NCI-H69 (cell line): ENCODE results near the gene CAMTA1.
"Not testable (repeated sequence)": the region's sequence is repeated elsewhere in the genome, so short reads cannot be mapped to it uniquely, and the experiment has no call there.

Experiments used
- DNase-seq: peaks from one replicate; lab custom pipeline; 2025; lab: John Stamatoyannopoulos, UW

The CAMTA1 gene

GRCh38 chr1:7109901-7110300, 324.6 kb downstream of the CAMTA1 start:
- no peak for DNase-seq

DNA sequence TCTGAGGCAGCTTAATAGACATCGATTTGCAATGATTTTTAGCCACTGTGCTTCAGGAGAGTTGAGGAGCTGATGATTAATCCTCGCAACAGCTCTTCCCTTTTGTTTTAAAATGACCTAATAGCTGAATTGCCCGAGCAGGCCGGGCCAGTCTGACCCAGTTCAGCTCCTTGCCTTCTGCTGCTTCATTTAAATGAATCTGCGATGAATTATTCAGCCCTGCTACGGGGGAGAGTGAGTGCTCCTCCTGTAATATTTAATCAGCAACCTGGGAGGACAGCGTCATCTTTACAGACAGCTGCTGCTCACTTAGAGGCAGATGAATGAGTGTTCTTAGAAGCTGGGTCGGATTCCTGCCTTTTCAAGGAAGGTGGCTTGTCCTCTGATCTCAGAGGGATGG, 325.1 kb downstream of the CAMTA1 start:
- no peak for DNase-seq

DNA sequence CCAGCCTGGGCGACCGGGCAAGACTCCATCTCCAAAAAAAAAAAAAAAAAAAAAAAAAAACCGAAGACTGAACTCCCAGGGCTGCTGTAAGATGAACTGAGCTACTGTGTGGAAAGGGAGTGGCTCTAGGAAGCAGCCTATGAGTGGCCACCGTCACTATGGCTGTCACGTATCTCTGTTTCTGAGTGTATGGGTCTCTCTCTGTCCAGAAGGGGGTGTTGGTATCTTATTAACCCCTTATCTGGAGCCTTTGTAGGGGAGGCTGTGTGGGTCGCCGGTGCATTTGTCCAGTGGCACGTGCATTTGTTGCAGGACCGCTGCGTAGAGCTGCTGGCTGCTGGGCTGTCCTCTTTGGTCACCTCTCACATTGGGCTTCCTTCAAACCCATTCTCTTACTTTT, 326.6 kb downstream of the CAMTA1 start:
- DNase-seq = no peak

DNA sequence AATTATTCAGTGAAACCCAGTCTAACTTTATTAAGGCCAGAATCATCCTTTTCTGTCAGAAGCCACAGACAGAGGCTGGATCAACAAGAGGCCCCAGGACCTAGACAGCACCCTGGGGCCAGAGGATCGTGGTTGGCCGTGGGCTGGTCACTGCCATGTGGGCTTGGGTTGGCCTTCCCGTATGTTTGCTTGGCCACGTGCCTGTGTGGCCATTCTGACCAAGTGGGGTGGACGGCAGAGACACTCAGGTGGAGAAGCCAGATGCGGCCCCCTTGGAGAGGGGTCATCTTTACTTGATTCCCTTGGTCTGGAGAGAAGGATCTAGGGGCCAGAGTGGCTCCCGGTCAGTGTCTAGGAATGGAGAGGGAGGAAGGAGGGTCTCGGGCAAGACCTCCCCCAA, 327.9 kb downstream of the CAMTA1 start:
- no peak for DNase-seq

DNA sequence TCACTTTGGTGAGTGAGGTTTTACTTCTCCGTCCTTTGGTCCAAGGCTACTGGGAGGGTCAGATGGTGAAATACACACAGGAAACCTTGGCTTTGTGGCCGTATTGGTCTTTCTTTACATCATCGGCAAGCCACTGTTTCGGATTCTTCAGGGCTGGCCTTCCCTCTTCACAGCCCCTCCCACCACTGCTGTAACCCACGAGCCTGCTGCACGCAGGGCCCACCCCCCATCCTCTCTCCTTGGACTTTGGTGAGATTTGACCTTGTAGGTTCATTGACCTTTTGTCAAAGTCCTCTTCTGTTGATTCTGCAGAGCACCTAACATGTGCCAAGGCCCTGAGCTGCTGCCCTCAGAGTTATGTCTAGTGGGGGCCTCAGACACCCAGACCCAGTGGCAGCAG, 328.6 kb downstream of the CAMTA1 start:
- DNase-seq = no peak

- no peak for DNase-seq
Measured at GRCh38 chr1:7116001-7116400, 330.7 kb downstream of the CAMTA1 start.

DNA sequence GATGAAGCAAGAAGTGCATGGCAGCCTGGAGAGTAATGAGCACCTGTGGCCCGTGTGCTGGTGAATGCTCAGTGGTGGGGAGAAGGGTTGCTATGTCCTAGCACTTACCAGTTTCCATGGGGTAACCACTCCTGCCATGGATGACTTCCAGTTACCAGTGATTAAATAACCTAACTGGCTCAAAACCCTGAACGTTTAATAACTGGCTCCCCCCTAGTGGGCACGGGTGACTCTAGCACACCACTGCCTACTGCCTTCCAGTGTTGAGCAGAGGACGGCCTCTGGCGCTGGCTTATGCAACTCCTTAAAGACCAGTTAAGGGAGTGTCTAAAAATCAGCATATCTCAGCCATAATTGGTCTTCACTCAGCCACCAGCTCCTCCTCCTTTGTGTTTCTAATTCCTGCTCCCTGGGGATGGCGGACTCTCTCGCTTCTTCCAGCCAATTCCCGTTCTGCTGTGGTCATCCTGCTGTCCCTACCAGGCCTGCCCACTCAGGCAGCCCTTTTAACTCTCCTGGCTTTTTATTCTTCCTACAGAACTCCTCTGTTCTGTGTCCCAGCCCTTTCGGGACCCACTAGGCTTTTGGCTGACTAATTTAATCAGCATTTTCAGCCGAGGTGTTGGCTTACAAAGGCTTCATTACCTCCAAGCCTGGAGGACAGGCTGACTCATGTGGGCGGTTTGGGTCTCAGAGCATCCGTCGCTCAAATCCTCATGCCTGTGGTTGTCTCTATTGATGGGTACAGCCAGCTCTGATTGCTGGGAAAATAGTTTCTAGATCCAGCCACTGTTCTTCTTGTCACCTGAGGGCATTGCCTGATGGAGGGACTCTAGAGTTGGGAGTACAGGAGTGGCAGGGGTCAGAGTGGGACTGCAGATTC, 332.4 kb downstream of the CAMTA1 start:
- no peak for DNase-seq

DNA sequence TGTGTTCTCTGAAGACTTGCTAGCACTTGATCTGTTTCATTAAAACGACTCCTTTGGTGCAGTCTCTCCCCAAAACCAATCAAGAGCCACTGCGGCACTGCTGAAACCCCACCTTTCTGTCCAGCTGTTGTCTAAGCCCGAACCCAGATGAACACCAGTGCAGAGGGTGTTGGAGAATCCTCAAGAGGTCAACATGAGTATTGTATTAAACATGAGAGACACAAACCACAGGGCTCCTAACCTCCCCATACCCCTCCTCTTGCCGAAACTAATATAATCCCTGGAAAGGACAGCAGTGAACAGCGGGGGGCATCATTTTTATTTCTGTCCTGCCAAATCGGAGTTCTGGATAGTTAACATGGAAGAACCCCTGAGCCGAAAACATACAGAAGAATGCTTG, 333.9 kb downstream of the CAMTA1 start:
- no peak for DNase-seq

- DNase-seq = no peak
Measured at GRCh38 chr1:7120863-7121621, 335.8 kb downstream of the CAMTA1 start.

GRCh38 chr1:7121622-7121988, 336.4 kb downstream of the CAMTA1 start:
- peak; percentile 36 for DNase-seq

DNA sequence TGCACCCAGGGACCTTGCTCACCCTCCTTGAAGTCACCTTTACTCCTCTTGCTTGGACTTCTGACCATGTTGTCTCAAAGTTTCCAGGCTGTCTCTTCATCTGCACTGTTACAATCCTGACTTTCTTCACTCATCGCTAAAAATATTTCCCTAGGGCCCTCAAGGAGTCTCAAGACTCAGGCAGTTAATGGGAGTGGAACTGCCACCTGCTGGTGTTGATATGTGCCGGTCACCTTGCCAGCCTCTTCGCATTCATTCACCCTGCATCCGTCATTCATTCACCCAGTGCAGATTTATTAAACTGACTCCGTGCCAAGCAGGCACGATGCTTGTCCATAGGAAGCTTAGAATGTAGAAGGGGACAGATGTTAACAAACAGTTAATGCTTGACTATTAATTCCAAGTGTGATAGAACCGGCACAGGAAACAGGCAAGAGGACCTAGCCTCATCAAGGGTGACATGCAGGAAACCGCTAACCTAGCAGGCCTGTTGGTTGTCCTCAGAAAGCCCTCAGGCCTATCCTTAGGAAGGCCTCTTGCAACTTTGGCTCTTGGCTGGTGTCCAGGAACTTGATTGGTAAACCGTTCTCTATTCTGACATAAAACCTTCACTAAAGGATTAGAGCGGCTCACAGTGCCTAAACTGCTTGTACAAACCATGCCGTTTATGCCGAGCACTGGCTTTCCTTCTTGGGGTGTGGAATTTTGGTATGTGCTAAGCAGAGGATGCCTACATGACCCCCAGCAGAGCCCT, 342.2 kb downstream of the CAMTA1 start:
- DNase-seq = no peak

- no peak for DNase-seq
Measured at GRCh38 chr1:7128293-7128692, 343.0 kb downstream of the CAMTA1 start.

- no peak for DNase-seq
Measured at GRCh38 chr1:7130127-7130526, 344.9 kb downstream of the CAMTA1 start.

DNA sequence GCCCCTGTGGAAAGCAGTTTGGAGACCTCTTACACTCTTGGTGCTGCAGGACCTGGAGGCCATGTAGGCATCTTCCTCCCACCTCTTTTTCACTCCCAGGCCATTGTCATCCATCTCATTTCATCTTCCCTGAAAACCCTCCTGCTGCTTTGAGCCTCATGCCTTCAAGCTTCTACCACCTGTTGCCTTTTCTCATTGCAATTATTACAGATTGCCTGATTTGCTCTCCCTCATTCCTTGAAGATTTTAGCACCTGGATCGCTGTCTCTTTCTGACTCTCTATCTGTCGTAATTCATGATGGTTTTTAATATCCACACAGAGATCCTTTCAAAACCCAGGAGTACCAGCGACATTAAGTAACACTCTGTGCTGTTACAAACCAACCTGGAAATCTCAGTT, 350.2 kb downstream of the CAMTA1 start:
- DNase-seq = no peak

GRCh38 chr1:7136166-7136953, 351.1 kb downstream of the CAMTA1 start:
- no peak for DNase-seq

DNA sequence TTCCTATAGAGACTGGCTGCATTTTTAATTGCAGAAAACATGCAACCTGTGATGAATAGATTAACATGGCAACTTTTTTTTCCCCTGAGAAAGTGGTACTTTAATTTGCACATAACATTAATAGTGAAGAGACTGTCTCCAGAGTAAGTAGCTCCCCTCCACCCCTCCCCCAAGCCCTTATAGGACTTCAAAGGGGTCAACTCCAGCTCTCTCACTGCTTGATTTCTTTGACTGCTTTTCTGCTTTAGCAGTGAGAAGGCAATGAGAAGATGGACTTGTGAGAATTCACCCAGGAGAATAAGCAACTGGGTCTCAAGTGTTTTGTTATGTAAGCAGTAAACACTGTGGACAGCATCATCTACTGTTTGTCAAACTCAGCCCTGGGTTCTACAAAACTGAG, 355.0 kb downstream of the CAMTA1 start:
- no peak for DNase-seq

GRCh38 chr1:7145947-7146346, 360.7 kb downstream of the CAMTA1 start:
- DNase-seq = peak; percentile 61

DNA sequence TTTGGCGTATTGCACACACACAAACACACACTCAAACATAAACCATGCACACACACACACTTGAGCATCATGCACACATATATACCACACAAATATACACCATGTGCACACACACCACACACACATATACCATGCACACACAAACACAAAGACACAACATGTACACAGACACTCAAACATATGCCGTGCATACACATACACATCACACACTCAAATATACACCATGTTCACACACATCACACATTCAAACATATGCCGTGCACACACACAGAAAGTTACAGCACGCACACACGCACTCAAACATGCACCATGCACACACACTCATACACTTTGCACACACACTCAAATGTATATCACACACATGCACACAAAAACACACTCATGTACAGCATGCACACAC, 361.5 kb downstream of the CAMTA1 start:
- DNase-seq = no peak

- DNase-seq = not testable (repeated sequence)
Measured at GRCh38 chr1:7147581-7148282, 362.5 kb downstream of the CAMTA1 start.

DNA sequence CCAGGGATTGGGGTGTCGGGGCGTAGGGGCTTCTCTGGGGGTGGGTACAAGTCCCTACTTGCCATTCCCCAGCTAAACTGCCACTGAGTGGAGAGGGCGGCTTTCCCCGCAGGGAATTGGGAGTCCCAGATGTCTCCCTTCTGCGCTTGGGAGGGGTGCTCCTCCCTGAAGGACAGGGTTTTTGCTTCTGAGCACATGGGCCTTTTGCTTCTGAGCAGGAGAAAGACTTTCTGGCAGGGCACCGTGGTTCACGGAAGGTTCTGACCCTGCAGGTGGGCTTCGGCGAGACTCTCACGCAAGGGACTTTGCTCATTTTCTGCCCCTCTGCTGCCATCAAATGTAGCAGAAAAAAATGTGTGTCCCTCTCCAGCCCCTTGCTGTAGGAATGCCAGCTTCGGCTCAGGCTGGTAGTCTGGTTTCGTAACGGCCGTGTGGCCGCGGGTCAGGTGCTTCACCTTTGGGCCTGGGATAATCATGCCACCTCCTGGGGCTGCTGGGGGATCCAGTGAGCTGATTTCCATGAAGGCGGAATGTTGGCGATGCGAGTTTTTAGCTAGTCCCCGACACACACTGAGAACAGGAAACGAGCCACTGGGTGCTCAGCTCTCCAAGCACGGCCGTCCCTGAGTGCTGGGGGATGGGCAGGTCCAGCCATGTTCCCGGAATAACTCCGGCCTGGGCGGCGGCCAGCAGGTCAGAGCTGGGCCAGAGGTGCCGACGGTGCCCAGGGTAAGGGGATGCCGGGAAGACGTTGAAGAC, 364.0 kb downstream of the CAMTA1 start:
- no peak for DNase-seq
